ENCODE data around the gene NEMP2. TPM values are rescaled to one million over a fixed set of nuclear protein-coding genes. Genes with fewer than 3 reads are reported as not detected.
"Not testable (repeated sequence)": the region's sequence is repeated elsewhere in the genome, so short reads cannot be mapped to it uniquely, and the experiment has no call there.

The NEMP2 gene
- total and polyA plus RNA-seq, 8 donors, result 8.1 to 22.8 (median 14.0) TPM

DNA sequence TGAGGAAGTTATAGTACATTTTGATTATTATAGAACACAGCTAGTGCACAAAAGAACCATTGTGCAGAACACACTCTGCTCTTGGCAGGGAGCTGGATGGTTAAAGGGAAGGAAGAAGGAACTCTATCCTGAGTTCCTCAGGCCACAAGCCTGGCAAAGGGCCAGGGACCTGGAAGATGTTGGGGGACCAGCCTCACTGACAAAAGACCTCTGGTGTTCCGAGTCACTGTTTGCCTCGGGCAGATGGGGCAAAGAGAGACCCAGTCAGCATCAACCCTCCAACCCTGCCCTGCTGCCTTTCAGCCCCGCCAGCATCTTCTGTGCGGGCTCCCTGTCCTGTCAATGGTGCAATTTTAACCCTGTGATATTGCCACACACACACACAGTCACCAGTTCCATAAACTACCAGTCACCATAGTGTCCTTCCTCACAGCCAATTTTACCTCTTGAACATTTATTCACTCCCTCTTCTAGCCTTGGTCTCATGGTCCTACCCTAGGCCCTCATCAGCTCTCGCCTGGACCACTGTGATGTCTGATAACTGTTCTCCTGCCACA, 21.9 kb downstream of the NEMP2 start:
- TF ChIP-seq CTCF (IDR thresholded peaks at IDR 0.05), result no peak
- Histone ChIP-seq H3K27me3 (no peaks in the 10 kb centered on the region), H3K27ac (no peak overlapping the region)

GRCh38 chr2:190511104-190511503, 23.4 kb downstream of the NEMP2 start:
- Histone ChIP-seq H3K9me3 (no peaks in the 10 kb centered on the region), H3K36me3 (peaks cover 0 to 6% of the 10 kb centered on the region in 2 donors), H3K4me1 (no peaks in the 10 kb centered on the region), H3K27me3 (no peaks in the 10 kb centered on the region), H3K27ac (no peak overlapping the region), H3K4me3 (no peak overlapping the region)
- DNase-seq (peak in 1 of 4 donors; percentile 52), ATAC-seq (no peak)
- intact Hi-C loops (cut with DNase I), result no loop called here
- TF ChIP-seq CTCF (IDR thresholded peaks at IDR 0.05), result peak; percentile 15 to 28

More for the DNA sequence above, 21.9 kb downstream of the NEMP2 start:
- peak in 1 of 4 donors; percentile 51 for DNase-seq
- intact Hi-C loops (cut with DNase I), result no loop called here
- no peaks in the 10 kb centered on the region for H3K9me3 ChIP-seq
- no peak overlapping the region for H3K4me3 ChIP-seq
- H3K36me3 ChIP-seq, result peaks cover 0 to 6% of the 10 kb centered on the region in 2 donors
- no peak for ATAC-seq
- no peaks in the 10 kb centered on the region for H3K4me1 ChIP-seq

- H3K36me3 ChIP-seq; H3K4me3 ChIP-seq; H3K27me3 ChIP-seq; intact Hi-C loops (cut with DNase I); DNase-seq; H3K4me1 ChIP-seq; H3K9me3 ChIP-seq; ATAC-seq; H3K27ac ChIP-seq: not testable (repeated sequence)
Measured at GRCh38 chr2:190509895-190510294, 24.6 kb downstream of the NEMP2 start.

- ATAC-seq (no peak), DNase-seq (no peak)
- Histone ChIP-seq H3K27ac (no peak overlapping the region), H3K4me3 (no peak overlapping the region), H3K36me3 (peaks cover 0 to 15% of the 10 kb centered on the region in 2 donors), H3K9me3 (no peaks in the 10 kb centered on the region), H3K27me3 (no peaks in the 10 kb centered on the region), H3K4me1 (no peaks in the 10 kb centered on the region)
- no peak for TF ChIP-seq CTCF (IDR thresholded peaks at IDR 0.05)
- intact Hi-C loops (cut with DNase I), result no loop called here
Measured at GRCh38 chr2:190507135-190507534, 27.4 kb downstream of the NEMP2 start.

- intact Hi-C loops (cut with DNase I), result no loop called here
- no peaks in the 10 kb centered on the region for H3K27me3 ChIP-seq
- no peak for TF ChIP-seq CTCF (IDR thresholded peaks at IDR 0.05)
- ATAC-seq (no peak), DNase-seq (no peak)
- H3K27ac ChIP-seq, result no peak overlapping the region
- no peaks in the 10 kb centered on the region for H3K9me3 ChIP-seq
- no peak overlapping the region for H3K4me3 ChIP-seq
- H3K36me3 ChIP-seq, result peaks cover 0 to 15% of the 10 kb centered on the region in 2 donors
- H3K4me1 ChIP-seq, result no peaks in the 10 kb centered on the region
Measured at GRCh38 chr2:190506666-190507065, 27.9 kb downstream of the NEMP2 start.

GRCh38 chr2:190505696-190506095, 28.8 kb downstream of the NEMP2 start:
- intact Hi-C loops (cut with DNase I), result no loop called here
- Histone ChIP-seq H3K4me1 (no peaks in the 10 kb centered on the region), H3K27ac (no peak overlapping the region), H3K27me3 (no peaks in the 10 kb centered on the region), H3K4me3 (no peak overlapping the region), H3K36me3 (peaks cover 0 to 21% of the 10 kb centered on the region in 2 donors), H3K9me3 (no peaks in the 10 kb centered on the region)
- DNase-seq (no peak), ATAC-seq (no peak)
- no peak for TF ChIP-seq CTCF (IDR thresholded peaks at IDR 0.05)

All from left lung (tissue), 10 donors.